ENCODE data around the gene CYP21A2.
"Not testable (repeated sequence)": the region's sequence is repeated elsewhere in the genome, so short reads cannot be mapped to it uniquely, and the experiment has no call there.

GRCh38 chr6:32042276-32042675, 4.1 kb downstream of the CYP21A2 start:
- not testable (repeated sequence) for TF ChIP-seq CTCF (IDR thresholded peaks at IDR 0.05; ENCODE audit: low read depth, low read length, missing input control); GABPA (IDR thresholded peaks at IDR 0.05 in 1 of 2, conservative IDR thresholded peaks at IDR 0.05 in 1 of 2); EGR1 (IDR thresholded peaks at IDR 0.05; ENCODE audit: low read depth in 2 of 2); MAX (IDR thresholded peaks at IDR 0.05)

All from liver (tissue), 3 donors.